NCI-H345 treated with DMSO at 0.1 percent for 48 hours (cell line): ENCODE data around the gene DDX19B.
"Not testable (repeated sequence)": the region's sequence is repeated elsewhere in the genome, so short reads cannot be mapped to it uniquely, and the experiment has no call there.

Experiments used
- DNase-seq: peaks from one replicate; lab custom pipeline; 2025; ENCODE audit not compliant: unreplicated experiment; lab: John Stamatoyannopoulos, UW

DDX19B gene

DNA sequence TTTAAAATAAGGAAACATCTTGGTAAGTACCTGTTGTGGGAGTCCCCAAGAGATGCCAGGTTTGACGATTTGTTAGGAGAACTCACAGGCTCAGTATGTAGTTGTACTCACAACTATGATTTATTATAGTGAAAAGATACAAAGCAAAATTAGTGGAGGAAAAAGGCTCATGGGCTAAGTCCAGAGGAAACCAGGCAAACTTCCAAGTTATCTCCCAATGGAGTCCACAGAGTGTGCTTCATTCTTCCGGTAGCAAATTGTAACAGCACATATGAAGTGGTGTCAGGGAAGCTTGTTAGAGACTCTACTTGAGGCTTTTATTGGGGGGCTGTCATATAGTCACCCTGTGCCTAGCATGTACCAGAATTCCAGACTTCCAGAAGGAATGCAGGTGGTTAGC lies 50.0 kb downstream of the DDX19B start:
- DNase-seq = no peak

GRCh38 chr16:70349783-70350182 lies 50.8 kb downstream of the DDX19B start:
- DNase-seq = no peak

- DNase-seq = no peak
Measured at GRCh38 chr16:70359552-70359951, 60.6 kb downstream of the DDX19B start.

- no peak for DNase-seq
Measured at GRCh38 chr16:70364399-70364798, 65.4 kb downstream of the DDX19B start.

GRCh38 chr16:70370145-70370544 lies 71.2 kb downstream of the DDX19B start:
- not testable (repeated sequence) for DNase-seq

- DNase-seq = no peak
Measured at GRCh38 chr16:70370924-70371323, 71.9 kb downstream of the DDX19B start.

- no peak for DNase-seq
Measured at GRCh38 chr16:70372921-70373728, 74.1 kb downstream of the DDX19B start.

- DNase-seq = no peak
Measured at GRCh38 chr16:70374213-70374612, 75.2 kb downstream of the DDX19B start.

- no peak for DNase-seq
Measured at GRCh38 chr16:70375636-70376611, 76.9 kb downstream of the DDX19B start.

DNA sequence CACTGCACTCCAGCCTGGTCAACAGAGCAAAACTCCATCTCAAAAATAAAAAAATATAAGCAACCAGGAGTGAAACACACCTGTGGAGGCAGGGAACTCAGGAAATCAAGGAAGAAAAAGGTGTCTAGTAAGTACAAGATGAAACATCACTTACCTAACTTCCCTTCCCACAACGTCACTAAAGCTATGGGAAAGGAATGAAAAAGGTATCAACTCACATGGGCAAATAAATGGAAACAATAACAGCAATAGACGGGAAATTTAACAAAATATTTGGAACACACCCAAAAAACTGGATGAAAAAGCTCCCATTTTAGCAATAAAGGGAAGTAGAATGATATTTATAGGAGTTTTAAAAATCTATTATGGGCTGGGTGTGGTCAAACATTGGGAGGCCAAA lies 78.8 kb downstream of the DDX19B start:
- DNase-seq = no peak

GRCh38 chr16:70378869-70379493 lies 80.0 kb downstream of the DDX19B start:
- DNase-seq = no peak

DNA sequence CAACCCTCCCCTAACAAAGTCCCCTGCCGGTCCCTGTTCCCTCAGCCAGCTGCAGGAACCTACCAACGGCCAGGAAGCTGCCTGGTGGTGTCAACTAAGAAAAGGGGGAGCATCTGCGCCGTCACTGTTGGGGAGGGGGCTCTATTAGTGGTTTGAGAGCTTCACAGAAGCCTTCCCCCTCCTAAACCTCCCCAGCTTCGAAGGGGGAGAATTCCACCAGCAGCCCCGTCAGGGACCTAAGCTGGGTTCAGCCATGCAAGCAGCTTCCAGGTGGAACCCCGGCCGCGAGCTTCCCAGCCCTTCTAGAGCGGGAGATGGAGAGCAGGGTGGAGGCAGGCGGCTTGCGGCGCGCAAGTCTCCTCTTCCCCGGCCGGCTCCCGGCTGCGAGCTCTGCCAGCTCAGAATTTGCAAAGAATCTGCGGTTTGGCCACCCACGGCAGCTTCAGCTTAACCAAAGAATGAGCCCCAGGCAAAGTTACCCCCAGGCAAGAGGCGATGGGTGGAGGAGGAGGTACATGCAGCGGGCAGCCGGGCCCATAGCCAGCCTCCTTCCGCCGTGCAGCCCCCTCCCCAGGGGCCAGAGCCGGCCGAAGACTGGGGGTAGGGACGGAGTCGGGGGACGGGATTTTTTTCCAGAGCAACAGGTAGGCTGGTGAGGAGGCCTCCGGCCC lies 81.4 kb downstream of the DDX19B start:
- DNase-seq = peak; percentile 35

DNA sequence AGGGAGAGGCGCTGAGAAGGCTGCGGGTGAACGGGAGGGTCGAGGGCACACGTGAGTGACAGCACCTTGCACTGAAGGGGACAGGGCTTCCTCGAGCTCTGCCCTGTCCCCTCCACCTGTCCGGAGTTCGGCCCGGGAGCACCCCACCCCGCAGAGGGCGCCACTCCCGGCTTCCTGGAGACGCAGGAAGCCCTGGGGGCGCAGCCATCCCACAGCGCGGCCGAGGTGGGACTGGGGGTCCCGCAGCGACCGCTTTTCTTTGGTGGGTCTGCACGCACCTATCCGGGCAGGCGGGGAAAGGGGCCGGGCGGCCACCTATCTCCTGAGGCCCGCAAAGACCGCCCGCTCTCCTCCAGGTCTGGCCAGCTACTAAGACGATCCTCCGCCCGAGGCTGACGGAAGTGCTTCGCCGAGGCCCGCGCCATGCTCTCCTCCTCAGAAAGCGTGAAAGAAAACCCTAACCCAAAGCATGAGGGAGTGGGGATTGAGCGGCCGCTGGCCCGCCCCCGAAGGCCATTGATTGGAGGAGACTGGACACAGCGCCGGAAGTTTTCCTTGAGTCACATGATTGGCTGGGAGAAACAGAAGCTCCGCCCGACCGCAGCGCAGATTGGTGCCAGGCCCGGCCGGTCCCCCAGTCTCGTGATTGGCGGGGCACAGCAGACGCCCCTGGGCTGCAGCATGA lies 82.1 kb downstream of the DDX19B start:
- peak; percentile 84 for DNase-seq

DNA sequence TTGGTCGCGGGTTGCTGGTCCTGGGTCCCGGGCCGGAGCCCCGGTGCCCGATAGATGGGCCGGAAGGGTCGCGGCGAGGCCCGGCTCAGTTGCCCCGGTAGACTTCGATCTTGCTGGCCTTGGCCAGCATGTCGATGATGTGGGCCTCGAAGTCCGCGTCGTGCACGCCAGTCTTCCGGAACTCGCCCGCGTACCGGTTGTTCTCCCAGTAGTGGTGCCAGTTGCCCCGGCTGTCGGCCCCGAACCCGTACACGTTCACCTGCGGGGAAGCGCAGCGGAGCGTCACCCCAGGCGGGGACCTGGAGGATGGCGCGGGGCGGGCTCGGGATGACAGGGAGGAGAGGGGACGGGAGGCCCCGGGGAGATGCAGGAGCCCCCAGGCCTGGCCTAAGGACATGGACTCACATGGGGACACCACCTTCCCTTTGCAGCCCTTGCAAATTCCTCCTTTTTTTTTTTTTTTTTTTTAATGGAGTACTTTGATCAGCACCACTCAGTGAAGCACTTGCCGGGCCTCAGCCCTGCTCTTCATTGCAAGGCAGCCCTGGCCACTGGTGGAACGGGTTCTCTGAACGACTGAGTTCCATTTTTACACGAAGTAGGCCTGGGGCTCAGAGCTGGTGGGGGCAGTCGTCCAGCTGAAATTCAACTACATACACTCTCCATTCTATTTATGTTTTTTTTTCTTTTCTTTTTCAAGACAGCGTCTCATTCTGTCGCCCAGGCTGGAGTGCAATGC lies 82.8 kb downstream of the DDX19B start:
- no peak for DNase-seq

DNA sequence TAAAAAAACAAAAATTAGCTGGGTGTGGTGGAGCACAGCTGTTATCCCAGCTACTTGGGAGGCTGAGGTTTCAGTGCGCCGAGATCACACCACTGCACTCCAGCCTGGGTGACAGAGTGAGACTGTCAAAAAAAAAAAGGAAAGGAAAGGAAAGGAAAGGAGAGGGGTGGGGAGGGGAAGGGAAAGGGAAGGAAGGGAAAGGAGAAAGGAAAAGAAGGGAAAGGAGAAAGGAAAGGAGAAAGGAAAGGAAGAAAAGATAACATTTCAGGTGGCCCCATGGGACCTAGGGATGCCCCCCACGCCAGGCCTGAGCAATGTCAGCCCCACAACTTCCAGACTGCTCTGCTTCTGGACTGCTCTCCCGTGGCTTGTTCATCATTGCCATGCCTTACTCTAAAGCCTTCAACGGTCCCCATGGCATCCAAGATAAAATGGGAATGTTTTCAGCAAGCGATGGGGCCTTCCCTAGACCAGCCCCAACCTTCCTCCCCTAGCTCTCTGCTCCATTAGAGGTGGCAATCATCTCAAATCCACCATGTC lies 84.5 kb downstream of the DDX19B start:
- DNase-seq = no peak
